Neutrophil (primary cell): ENCODE measurements around the gene DNMT3A.

ENCODE experiments used
- H3K27ac ChIP-seq: fragments of 200-600 bp; sonication (generic); 2 replicates; pipeline ENCODE4 v1.5.1; 2016; ENCODE audit warnings: mild to moderate bottlenecking, moderate library complexity
- H3K27me3 ChIP-seq: fragments of 200-600 bp; sonication (generic); 2 replicates; pipeline ENCODE4 v1.6.0; 2016; ENCODE audit warnings: mild to moderate bottlenecking
- H3K36me3 ChIP-seq: fragments of 200-600 bp; sonication (generic); 2 replicates; pipeline ENCODE4 v1.5.1; 2017
- H3K4me1 ChIP-seq, 2 experiments: fragments of 200-600 bp in 1 of 2; sonication (generic) in 1 of 2; 1 replicate in 1 of 2; 2 replicates in 1 of 2; pipeline versions ENCODE4 v1.5.1 to v1.6.1; 2013 to 2016; ENCODE audit warnings: low read depth in 1 of 2, low read length in 1 of 2, mild to moderate bottlenecking in 1 of 2, moderate library complexity in 1 of 2; ENCODE audit not compliant: control insufficient read depth in 1 of 2, insufficient read depth in 1 of 2
- H3K4me3 ChIP-seq, 2 experiments: fragments of 200-600 bp in 1 of 2; sonication (generic) in 1 of 2; 1 replicate in 1 of 2; 2 replicates in 1 of 2; pipeline ENCODE4 v1.5.1; 2013 to 2016; ENCODE audit warnings: low read depth in 1 of 2, low read length in 1 of 2, mild to moderate bottlenecking in 1 of 2, moderate library complexity in 1 of 2
- H3K9me3 ChIP-seq: fragments of 200-600 bp; sonication (generic); 2 replicates; pipeline ENCODE4 v1.5.1; 2016
- TF ChIP-seq, protein P1 (sequence below): fragments of 200-600 bp; sonication (generic); IDR thresholded peaks from 2 replicates; pipeline ENCODE4 v1.5.1; 2016; ENCODE audit warnings: antibody characterized with exemption

Gene DNMT3A

DNA sequence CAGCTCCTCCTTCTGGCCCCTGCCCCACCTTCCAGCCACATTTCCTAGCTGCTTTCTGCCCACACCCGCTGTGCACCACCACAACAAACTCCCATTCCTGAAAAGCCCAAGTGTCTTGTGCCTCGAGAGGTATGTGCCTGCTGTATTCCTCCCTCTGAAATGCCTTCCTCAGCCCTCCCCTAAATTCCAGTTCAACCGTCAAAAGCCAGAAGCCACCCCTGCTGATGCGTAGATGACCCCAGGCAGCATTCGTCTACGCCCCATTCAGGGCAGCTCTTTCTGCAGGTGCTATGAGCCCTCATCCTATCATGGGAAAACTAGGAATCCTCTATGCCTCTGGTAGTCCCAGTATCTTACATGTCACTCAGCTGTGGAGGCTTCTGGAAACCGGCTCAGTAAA lies 71.7 kb downstream of the DNMT3A start:
- H3K27ac ChIP-seq, result no peak overlapping the region
- no peaks in the 10 kb centered on the region for H3K4me1 ChIP-seq
- TF ChIP-seq, protein P1, sequence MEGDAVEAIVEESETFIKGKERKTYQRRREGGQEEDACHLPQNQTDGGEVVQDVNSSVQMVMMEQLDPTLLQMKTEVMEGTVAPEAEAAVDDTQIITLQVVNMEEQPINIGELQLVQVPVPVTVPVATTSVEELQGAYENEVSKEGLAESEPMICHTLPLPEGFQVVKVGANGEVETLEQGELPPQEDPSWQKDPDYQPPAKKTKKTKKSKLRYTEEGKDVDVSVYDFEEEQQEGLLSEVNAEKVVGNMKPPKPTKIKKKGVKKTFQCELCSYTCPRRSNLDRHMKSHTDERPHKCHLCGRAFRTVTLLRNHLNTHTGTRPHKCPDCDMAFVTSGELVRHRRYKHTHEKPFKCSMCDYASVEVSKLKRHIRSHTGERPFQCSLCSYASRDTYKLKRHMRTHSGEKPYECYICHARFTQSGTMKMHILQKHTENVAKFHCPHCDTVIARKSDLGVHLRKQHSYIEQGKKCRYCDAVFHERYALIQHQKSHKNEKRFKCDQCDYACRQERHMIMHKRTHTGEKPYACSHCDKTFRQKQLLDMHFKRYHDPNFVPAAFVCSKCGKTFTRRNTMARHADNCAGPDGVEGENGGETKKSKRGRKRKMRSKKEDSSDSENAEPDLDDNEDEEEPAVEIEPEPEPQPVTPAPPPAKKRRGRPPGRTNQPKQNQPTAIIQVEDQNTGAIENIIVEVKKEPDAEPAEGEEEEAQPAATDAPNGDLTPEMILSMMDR, result no peak
- H3K9me3 ChIP-seq, result no peaks in the 10 kb centered on the region
- H3K36me3 ChIP-seq, result peaks cover 90% of the 10 kb centered on the region
- no peaks in the 10 kb centered on the region for H3K27me3 ChIP-seq
- no peak overlapping the region for H3K4me3 ChIP-seq

DNA sequence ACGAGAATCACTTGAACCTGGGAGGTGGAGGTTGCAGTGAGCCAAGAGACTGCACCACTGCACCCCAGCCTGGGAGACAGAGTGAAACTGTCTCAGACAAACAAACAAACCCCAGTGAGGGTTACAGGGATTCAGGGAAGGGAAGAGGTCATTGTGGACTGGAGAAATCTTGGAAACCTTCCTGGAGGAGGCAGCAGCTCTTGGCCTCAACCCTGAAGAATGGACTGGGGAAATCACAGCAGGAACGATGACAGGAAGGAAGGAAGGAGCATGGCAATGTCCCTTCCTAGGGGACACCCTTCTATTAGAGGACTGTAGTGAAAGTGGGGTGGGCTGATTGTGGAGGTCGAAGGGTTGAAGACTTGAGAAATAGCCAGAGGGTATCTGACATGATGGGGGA lies 72.5 kb downstream of the DNMT3A start:
- H3K4me3 ChIP-seq, result no peak overlapping the region
- no peaks in the 10 kb centered on the region for H3K9me3 ChIP-seq
- TF ChIP-seq, protein P1, result no peak
- H3K4me1 ChIP-seq, result no peaks in the 10 kb centered on the region
- H3K27me3 ChIP-seq, result no peaks in the 10 kb centered on the region
- H3K36me3 ChIP-seq, result peaks cover 85% of the 10 kb centered on the region
- H3K27ac ChIP-seq, result no peak overlapping the region

DNA sequence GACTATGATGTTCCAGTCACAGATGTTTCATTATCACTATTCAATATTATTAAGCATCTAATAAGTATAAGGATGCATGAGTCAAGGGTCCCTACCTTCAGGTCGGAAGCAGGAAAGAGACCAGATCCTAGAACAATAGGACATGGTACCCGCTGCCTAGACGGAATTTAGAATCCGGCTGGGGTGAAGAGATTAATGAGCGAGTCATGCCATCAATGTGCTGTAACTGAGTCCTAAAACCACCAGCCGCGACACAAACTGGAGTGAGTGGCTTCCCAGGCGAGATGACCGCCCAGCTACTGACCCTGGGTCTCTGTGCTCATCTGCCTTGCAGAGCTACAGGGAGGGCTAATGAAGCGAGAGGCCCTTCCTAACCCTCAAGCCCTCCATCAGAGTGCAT lies 73.6 kb downstream of the DNMT3A start:
- no peaks in the 10 kb centered on the region for H3K9me3 ChIP-seq
- H3K27me3 ChIP-seq, result no peaks in the 10 kb centered on the region
- H3K36me3 ChIP-seq, result peaks cover 80% of the 10 kb centered on the region
- TF ChIP-seq, protein P1, result no peak
- no peak overlapping the region for H3K27ac ChIP-seq
- H3K4me1 ChIP-seq, result no peaks in the 10 kb centered on the region
- no peak overlapping the region for H3K4me3 ChIP-seq

DNA sequence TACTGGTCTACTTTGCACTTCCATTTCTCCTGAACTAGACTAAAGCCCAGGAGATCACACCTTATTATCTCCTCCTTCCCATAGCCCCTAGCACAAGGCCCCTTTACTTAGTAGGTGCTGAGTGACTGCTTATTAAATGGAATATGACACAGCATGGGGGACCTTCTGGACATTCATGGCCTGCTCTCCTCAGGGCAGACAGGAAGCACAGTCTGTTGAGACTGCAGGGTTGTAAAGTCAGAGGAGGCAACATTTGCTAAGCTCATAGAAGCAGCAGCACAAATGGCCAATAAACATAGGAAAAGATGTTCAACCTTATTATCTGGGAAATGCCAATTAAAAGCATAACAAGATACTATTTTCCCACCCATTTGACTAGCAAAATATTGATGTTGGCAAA lies 75.3 kb downstream of the DNMT3A start:
- H3K27ac ChIP-seq, result no peak overlapping the region
- TF ChIP-seq, protein P1, result no peak
- peaks cover 68% of the 10 kb centered on the region for H3K36me3 ChIP-seq
- no peak overlapping the region for H3K4me3 ChIP-seq
- H3K9me3 ChIP-seq, result no peaks in the 10 kb centered on the region
- H3K4me1 ChIP-seq, result no peaks in the 10 kb centered on the region
- H3K27me3 ChIP-seq, result no peaks in the 10 kb centered on the region

DNA sequence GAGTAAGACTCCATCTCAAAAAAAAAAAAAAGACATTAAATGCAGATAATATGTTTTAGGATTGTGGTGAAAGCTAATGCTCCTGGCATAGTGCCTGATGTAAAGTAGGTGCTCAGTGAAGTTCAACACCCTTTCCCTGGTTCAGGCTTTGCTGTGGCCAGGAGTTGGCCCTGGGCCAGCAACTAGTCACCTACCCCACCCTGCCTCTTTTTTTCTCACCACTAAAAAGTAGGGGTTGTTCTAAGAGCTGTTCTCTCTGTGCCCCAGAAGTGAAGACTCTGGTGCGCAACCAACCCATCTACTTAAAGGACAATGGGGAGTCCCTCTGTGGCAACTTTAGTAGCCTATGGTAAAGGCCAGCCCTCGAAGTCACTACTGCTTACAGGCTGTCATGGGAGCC lies 75.9 kb downstream of the DNMT3A start:
- Histone ChIP-seq H3K27me3 (no peaks in the 10 kb centered on the region), H3K4me3 (no peak overlapping the region), H3K27ac (no peak overlapping the region), H3K4me1 (no peaks in the 10 kb centered on the region), H3K36me3 (peaks cover 66% of the 10 kb centered on the region), H3K9me3 (no peaks in the 10 kb centered on the region)
- TF ChIP-seq, protein P1, result no peak

DNA sequence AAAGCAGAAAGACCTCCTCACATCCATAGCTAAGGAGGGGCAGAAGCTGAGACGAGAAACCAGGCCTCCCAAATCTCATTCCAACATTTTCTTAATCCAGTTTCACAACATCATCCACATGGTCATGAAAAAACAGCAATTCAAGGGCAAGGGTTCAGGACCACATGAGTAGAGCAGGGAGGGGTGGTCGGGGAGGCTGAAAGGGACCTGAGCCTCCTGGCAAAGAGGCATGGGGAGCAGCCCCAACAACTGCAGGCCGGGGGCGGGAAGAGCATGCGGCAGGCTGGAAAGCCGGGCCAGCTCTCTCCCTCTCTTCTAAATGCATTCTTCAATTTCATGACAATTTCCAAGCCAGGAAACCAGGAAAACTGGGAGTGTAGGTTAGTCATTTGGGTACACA lies 76.7 kb downstream of the DNMT3A start:
- Histone ChIP-seq H3K4me3 (no peak overlapping the region), H3K4me1 (no peaks in the 10 kb centered on the region), H3K27ac (no peak overlapping the region), H3K27me3 (no peaks in the 10 kb centered on the region), H3K36me3 (peaks cover 66% of the 10 kb centered on the region), H3K9me3 (no peaks in the 10 kb centered on the region)
- TF ChIP-seq, protein P1, result no peak
